ENCODE measurements around the gene VTCN1.

The VTCN1 gene

DNA sequence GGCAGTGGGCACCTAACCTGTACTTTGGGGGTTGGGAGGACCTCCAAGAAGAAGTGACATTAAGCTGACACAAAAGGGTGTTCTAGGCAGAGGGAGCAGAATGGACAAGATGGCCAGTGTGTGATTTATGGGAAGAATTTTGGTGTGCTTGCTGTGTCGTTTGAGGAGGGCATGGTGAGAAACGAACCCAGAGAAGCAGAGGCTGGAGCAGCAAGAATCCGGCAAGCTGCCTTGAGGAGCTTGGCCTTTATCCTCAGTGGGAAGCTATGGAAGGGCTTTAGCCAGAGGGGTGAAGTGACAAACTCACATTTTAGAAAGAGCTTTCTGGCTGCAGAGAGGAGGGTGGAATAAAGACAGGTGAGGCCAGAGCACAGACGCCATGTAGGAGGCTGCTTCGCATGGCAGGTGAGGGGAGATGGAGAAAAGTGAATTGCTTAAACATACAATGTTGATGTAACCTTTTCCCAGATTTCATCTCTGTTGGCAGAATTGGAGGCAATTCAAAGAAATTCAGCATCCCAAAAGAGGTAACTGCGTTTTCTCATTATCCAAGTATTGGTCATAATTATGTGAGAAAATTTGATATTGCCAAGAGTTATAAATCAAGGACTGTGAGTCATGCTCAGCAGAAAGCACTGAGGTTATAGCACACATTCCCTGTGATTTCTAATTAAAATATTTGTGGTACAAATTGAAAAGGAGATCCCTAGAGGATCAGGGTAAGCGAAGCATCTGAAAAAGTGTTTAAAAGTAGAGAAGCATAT lies 115.7 kb downstream of the VTCN1 start:
- no peak for DNase-seq (ENCODE audit: low read depth)

DNA sequence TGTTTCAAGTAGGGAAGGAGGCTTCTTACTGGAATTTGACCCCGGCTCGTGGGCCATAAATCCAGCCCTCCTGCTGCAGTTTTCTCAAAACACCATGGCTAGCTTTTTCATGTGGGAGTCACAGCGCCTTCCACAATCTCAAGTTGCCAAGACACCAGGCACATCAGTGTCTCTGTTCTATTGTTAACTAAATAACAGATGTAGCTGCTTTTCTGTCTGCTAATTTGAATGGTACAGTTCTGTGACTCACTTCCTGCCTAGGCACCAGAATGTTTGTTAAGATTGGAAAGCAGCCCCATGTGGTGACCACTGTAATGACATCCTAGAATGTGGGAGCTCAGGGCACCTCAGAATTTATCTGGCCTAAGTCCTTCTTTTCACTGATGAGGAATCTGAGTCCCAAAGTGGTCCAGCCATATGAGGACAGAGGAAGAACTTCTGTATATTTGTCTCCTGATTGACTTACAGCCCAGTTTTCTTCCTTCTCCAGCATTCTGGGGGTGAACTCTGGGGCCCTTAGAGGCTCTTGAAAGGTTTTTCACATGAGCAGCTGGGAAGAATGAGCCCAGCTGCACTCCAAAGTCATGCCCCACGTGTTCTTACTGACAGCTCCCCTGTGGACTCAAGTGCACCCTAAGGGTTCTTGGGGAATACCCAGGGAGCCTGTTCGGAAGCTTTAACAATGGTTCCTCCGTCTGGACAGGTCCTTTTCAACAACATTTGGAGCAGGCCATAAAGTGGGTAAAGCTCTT lies 116.7 kb downstream of the VTCN1 start:
- DNase-seq (ENCODE audit: low read depth): peak; percentile 9

Measured in activated T-cell treated with anti-CD3 and anti-CD28 coated beads for 1 hour (primary cell).